Stimulated activated CD8-positive, alpha-beta memory T cell treated with anti-CD3 and anti-CD28 coated beads, Interleukin-15, amount 100 ng/mL, for 48 hours (primary cell): ENCODE results near the gene GPRC5C.
"Not testable (repeated sequence)": the region's sequence is repeated elsewhere in the genome, so short reads cannot be mapped to it uniquely, and the experiment has no call there.

Source experiments
- DNase-seq, 2 donors: peaks; one replicate each; pipeline ENCODE4 v3.0.0-alpha.2; 2020; ENCODE audit warnings: low read depth in 2 of 2

The GPRC5C gene

GRCh38 chr17:74472890-74473289, 41.0 kb downstream of the GPRC5C start:
- no peak for DNase-seq

- DNase-seq = no peak
Observed at GRCh38 chr17:74473294-74473693, 41.4 kb downstream of the GPRC5C start.

- no peak for DNase-seq
Observed at GRCh38 chr17:74474043-74474792, 42.3 kb downstream of the GPRC5C start.

- no peak for DNase-seq
Observed at GRCh38 chr17:74475189-74475588, 43.3 kb downstream of the GPRC5C start.

- no peak for DNase-seq
Observed at GRCh38 chr17:74477411-74477810, 45.5 kb downstream of the GPRC5C start.

GRCh38 chr17:74478420-74479100, 46.7 kb downstream of the GPRC5C start:
- DNase-seq = no peak

GRCh38 chr17:74480290-74480689, 48.4 kb downstream of the GPRC5C start:
- no peak for DNase-seq

- no peak for DNase-seq
Observed at GRCh38 chr17:74481621-74482020, 49.7 kb downstream of the GPRC5C start.

GRCh38 chr17:74484066-74484465, 52.2 kb downstream of the GPRC5C start:
- DNase-seq = no peak

GRCh38 chr17:74485022-74485743, 53.3 kb downstream of the GPRC5C start:
- no peak for DNase-seq

GRCh38 chr17:74485841-74486240, 54.0 kb downstream of the GPRC5C start:
- no peak for DNase-seq

GRCh38 chr17:74488276-74488675, 56.4 kb downstream of the GPRC5C start:
- not testable (repeated sequence) for DNase-seq

GRCh38 chr17:74490716-74491115, 58.8 kb downstream of the GPRC5C start:
- no peak for DNase-seq

- no peak for DNase-seq
Observed at GRCh38 chr17:74491626-74492025, 59.7 kb downstream of the GPRC5C start.

- DNase-seq = peak; percentile 19 to 44
Observed at GRCh38 chr17:74493331-74493833, 61.5 kb downstream of the GPRC5C start.
